Mesothelial cell of epicardium (in vitro differentiated cells): Measurements from ENCODE around the gene USP32. TPM values are rescaled to one million over a fixed set of nuclear protein-coding genes. Genes with fewer than 3 reads are reported as not detected.

Experiments used
- DNase-seq, 2 experiments: peaks; one replicate each; pipeline ENCODE4 v3.0.0; 2021; ENCODE audit warnings: low spot score in 2 of 2; ENCODE audit not compliant: unreplicated experiment in 2 of 2
- H3K27ac Mint-ChIP-seq: 2 replicates; pipeline ENCODE4 v1.8.0; 2021; ENCODE audit warnings: mixed read lengths
- H3K27me3 Mint-ChIP-seq: 2 replicates; pipeline ENCODE4 v1.8.0; 2021; ENCODE audit warnings: low read depth, mixed read lengths
- H3K36me3 Mint-ChIP-seq: 2 replicates; pipeline ENCODE4 v1.8.0; 2021; ENCODE audit warnings: mixed read lengths
- H3K4me1 Mint-ChIP-seq: 2 replicates; pipeline ENCODE4 v1.8.0; 2021; ENCODE audit warnings: mixed read lengths
- H3K4me3 Mint-ChIP-seq: 2 replicates; pipeline ENCODE4 v1.8.0; 2021; ENCODE audit warnings: mild to moderate bottlenecking, moderate library complexity, mixed read lengths
- H3K9me3 Mint-ChIP-seq: 2 replicates; pipeline ENCODE4 v1.8.0; 2021; ENCODE audit warnings: mixed read lengths
- CTCF ChIP-seq: fragments of 200-600 bp; sonication (generic); IDR thresholded peaks from one replicate; pipeline ENCODE4 v1.5.0; 2021; ENCODE audit warnings: antibody characterized with exemption; ENCODE audit not compliant: unreplicated experiment
- total RNA-seq: library from RNA; stranded (reverse); gene quantifications from 3 replicates; pipeline ENCODE4 v1.2.1, GENCODE V29; 2021

USP32 gene
- total RNA-seq, 1 donor from 2014 or later = 48.4 TPM

GRCh38 chr17:60146206-60146605 is 245.7 kb downstream of the USP32 start:
- Mint-ChIP-seq H3K4me1 (peaks cover 25% of the 10 kb centered on the region), H3K36me3 (no peaks in the 10 kb centered on the region), H3K27ac (no peak overlapping the region), H3K4me3 (no peak overlapping the region), H3K27me3 (peaks cover 98% of the 10 kb centered on the region), H3K9me3 (no peaks in the 10 kb centered on the region)
- TF ChIP-seq CTCF = no peak
- DNase-seq = no peak

GRCh38 chr17:60145006-60145935 is 246.7 kb downstream of the USP32 start:
- no peak overlapping the region for H3K4me3 Mint-ChIP-seq
- H3K9me3 Mint-ChIP-seq = no peaks in the 10 kb centered on the region
- peaks cover 19% of the 10 kb centered on the region for H3K4me1 Mint-ChIP-seq
- no peak for DNase-seq
- H3K27ac Mint-ChIP-seq = no peak overlapping the region
- no peaks in the 10 kb centered on the region for H3K36me3 Mint-ChIP-seq
- no peak for TF ChIP-seq CTCF
- H3K27me3 Mint-ChIP-seq = peaks cover 99% of the 10 kb centered on the region

GRCh38 chr17:60142872-60143499 is 248.9 kb downstream of the USP32 start:
- H3K36me3 Mint-ChIP-seq = no peaks in the 10 kb centered on the region
- TF ChIP-seq CTCF = peak; percentile 33
- H3K4me3 Mint-ChIP-seq = peak overlapping the region; percentile 64
- DNase-seq = peak; percentile 55 to 80
- peaks cover 21% of the 10 kb centered on the region for H3K4me1 Mint-ChIP-seq
- H3K27ac Mint-ChIP-seq = peak overlapping the region; percentile 44
- no peaks in the 10 kb centered on the region for H3K9me3 Mint-ChIP-seq
- peaks cover 100% of the 10 kb centered on the region for H3K27me3 Mint-ChIP-seq

- H3K27me3 Mint-ChIP-seq = peaks cover 99% of the 10 kb centered on the region
- peak overlapping the region; percentile 38 for H3K4me3 Mint-ChIP-seq
- no peak for DNase-seq
- no peaks in the 10 kb centered on the region for H3K9me3 Mint-ChIP-seq
- TF ChIP-seq CTCF = no peak
- H3K36me3 Mint-ChIP-seq = no peaks in the 10 kb centered on the region
- no peak overlapping the region for H3K27ac Mint-ChIP-seq
- H3K4me1 Mint-ChIP-seq = peaks cover 21% of the 10 kb centered on the region
These were observed 250.6 kb downstream of the USP32 start for GRCh38 chr17:60141111-60142018.
